Stomach (tissue), 4 donors: ENCODE results near the gene DMKN.

ENCODE experiments used
- EP300 ChIP-seq: sonication (generic); formaldehyde crosslinking; IDR thresholded peaks from one replicate; pipeline ENCODE4 v1.6.1; 2017; ENCODE audit warnings: antibody characterized with exemption
- POLR2A ChIP-seq, 4 donors: fragments of 450-650 bp; IDR thresholded peaks; one replicate each; pipeline ENCODE4 v1.6.1; 2016; ENCODE audit warnings: antibody characterized with exemption in 4 of 4, control low read depth in 2 of 4, mild to moderate bottlenecking in 1 of 4, moderate library complexity in 1 of 4
- POLR2AphosphoS5 ChIP-seq, 3 donors: sonication (generic); formaldehyde crosslinking; IDR thresholded peaks; one replicate each; pipeline ENCODE4 v1.6.1; 2016; ENCODE audit warnings: antibody characterized with exemption in 3 of 3
- TF ChIP-seq, protein P1 (sequence below), 7 experiments: fragments of 450-650 bp in 4 of 7; fragments of 200-600 bp in 3 of 7; sonication (generic) in 3 of 7; IDR thresholded peaks; one replicate each; pipeline ENCODE4 v1.5.1; 2016 to 2019; ENCODE audit warnings: antibody characterized with exemption in 7 of 7, control low read depth in 2 of 7, mild to moderate bottlenecking in 1 of 7

DNA sequence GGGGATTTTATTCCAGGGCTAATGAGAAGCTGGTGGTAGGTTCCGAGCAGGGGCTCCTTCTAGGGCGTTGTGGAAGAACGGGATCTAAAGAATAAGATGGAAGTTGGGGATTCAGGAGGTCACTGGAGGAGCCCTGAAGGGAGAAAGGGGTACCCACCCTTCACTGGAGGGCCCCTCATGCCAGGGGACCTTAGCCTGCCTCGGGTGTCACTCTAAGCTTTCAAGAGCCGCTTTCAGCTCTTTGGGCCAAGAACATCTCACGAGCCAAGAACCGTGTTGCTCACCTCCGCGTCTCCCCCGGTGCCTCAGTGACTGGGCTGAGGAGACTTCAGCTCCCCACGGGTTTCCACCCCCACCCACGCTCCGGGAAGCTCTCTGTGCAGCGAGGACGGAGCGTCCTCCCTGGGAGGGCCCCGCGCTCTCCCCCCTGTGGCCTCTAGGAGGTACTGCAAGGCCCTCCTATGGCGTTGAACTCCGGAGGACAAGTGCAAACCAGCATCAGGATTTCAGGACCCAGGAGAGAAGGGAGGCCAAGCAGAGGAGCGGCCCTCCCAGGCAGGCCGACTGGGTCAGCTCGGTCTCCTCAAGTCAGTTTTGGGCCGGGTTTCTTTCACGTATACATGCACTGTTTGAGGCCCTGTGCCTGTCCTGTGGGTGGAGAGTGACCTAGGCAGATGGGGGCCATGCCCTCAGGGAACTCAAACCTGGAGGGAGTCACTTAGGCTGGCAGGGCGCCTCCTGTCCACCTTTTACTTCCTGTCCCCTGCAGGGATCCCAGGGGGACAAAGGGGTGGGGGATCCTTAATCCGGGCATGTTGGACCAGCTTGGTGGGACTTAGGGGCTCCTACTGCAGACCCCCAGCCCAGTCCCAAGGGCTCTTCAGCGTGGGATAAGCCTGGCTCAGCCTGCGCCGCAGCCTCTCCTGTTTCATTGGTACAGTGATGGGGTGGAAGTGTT, 18.1 kb downstream of the DMKN start:
- TF ChIP-seq, protein P1, sequence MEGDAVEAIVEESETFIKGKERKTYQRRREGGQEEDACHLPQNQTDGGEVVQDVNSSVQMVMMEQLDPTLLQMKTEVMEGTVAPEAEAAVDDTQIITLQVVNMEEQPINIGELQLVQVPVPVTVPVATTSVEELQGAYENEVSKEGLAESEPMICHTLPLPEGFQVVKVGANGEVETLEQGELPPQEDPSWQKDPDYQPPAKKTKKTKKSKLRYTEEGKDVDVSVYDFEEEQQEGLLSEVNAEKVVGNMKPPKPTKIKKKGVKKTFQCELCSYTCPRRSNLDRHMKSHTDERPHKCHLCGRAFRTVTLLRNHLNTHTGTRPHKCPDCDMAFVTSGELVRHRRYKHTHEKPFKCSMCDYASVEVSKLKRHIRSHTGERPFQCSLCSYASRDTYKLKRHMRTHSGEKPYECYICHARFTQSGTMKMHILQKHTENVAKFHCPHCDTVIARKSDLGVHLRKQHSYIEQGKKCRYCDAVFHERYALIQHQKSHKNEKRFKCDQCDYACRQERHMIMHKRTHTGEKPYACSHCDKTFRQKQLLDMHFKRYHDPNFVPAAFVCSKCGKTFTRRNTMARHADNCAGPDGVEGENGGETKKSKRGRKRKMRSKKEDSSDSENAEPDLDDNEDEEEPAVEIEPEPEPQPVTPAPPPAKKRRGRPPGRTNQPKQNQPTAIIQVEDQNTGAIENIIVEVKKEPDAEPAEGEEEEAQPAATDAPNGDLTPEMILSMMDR (IDR thresholded peaks at IDR 0.05): peak in 5 of 7 experiments; percentile 90 to 100 (median 97)
- no peak for TF ChIP-seq POLR2A (IDR thresholded peaks at IDR 0.05)
- TF ChIP-seq EP300: no peak
- peak in 1 of 3 donors; percentile 55 for TF ChIP-seq POLR2AphosphoS5 (IDR thresholded peaks at IDR 0.05)
